HepG2 (cell line): Measurements from ENCODE around the gene TLR5. TPM values are rescaled to one million over a fixed set of nuclear protein-coding genes. Genes with fewer than 3 reads are reported as not detected.
A peak's percentile ranks its signal among the peaks of the same experiment; 100 is the strongest.

Experiments
- AFF4 ChIP-seq: sonication (generic); formaldehyde crosslinking; IDR thresholded peaks from 2 replicates; pipeline ENCODE4 v1.4.0; 2020; ENCODE audit warnings: missing genetic modification reagents
- ARID4A ChIP-seq: sonication (generic); formaldehyde crosslinking; IDR thresholded peaks from 2 replicates; pipeline ENCODE4 v1.5.0; 2020; ENCODE audit warnings: mild to moderate bottlenecking, missing genetic modification reagents, borderline replicate concordance
- FOXA1 ChIP-seq, 2 experiments: fragments of 450-650 bp in 1 of 2; sonication (generic) in 1 of 2; formaldehyde crosslinking in 1 of 2; IDR thresholded peaks; 2 replicates each; pipeline versions ENCODE4 v1.4.0 to v1.6.1; 2016 to 2020; ENCODE audit warnings: missing genetic modification reagents in 1 of 2
- FOXK1 ChIP-seq: sonication (generic); formaldehyde crosslinking; IDR thresholded peaks from 2 replicates; pipeline ENCODE4 v1.4.0; 2020; ENCODE audit warnings: low read depth, missing genetic modification reagents, borderline replicate concordance
- FOXP1 ChIP-seq, 2 experiments: fragments of 450-650 bp in 1 of 2; IDR thresholded peaks; 2 replicates each; pipeline ENCODE4 v1.6.1; 2017 to 2018; ENCODE audit warnings: antibody characterized with exemption in 1 of 2
- HDAC2 ChIP-seq: sonication (generic); formaldehyde crosslinking; IDR thresholded peaks from 2 replicates; pipeline ENCODE4 v1.4.0; 2020; ENCODE audit warnings: missing genetic modification reagents
- MLX ChIP-seq: IDR thresholded peaks from 2 replicates; pipeline ENCODE4 v1.6.1; 2016
- NFYB ChIP-seq: sonication (generic); formaldehyde crosslinking; IDR thresholded peaks from 2 replicates; pipeline ENCODE4 v1.4.0; 2020; ENCODE audit warnings: missing genetic modification reagents
- NR2F6 ChIP-seq, 2 experiments: IDR thresholded peaks; 2 replicates each; pipeline ENCODE4 v1.6.1; 2016; ENCODE audit warnings: antibody characterized with exemption in 1 of 2, mild to moderate bottlenecking in 1 of 2
- NR3C1 ChIP-seq: sonication (generic); formaldehyde crosslinking; IDR thresholded peaks from 2 replicates; pipeline ENCODE4 v1.4.0; 2020; ENCODE audit warnings: missing genetic modification reagents
- POGZ ChIP-seq: sonication (generic); formaldehyde crosslinking; IDR thresholded peaks from 2 replicates; pipeline ENCODE4 v1.4.0; 2020; ENCODE audit warnings: mild to moderate bottlenecking, missing genetic modification reagents
- SRSF4 ChIP-seq: fragments of 200-400 bp; formaldehyde crosslinking; IDR thresholded peaks from one replicate; pipeline ENCODE4 v1.6.1; 2018; ENCODE audit warnings: mild to moderate bottlenecking, low read depth, low read length, moderate library complexity; ENCODE audit not compliant: poor library complexity, severe bottlenecking
- ZNF143 ChIP-seq: sonication (generic); formaldehyde crosslinking; IDR thresholded peaks from 2 replicates; pipeline ENCODE4 v1.4.0; 2020; ENCODE audit warnings: missing genetic modification reagents
- ZNF264 ChIP-seq: sonication (generic); formaldehyde crosslinking; IDR thresholded peaks from 2 replicates; pipeline ENCODE4 v1.4.0; 2020; ENCODE audit warnings: missing genetic modification reagents
- ZNF501 ChIP-seq: sonication (generic); formaldehyde crosslinking; IDR thresholded peaks from 2 replicates; pipeline ENCODE4 v1.5.1; 2020; ENCODE audit warnings: mild to moderate bottlenecking, moderate library complexity, missing genetic modification reagents
- ZNF609 ChIP-seq: sonication (generic); formaldehyde crosslinking; IDR thresholded peaks from 2 replicates; pipeline ENCODE4 v1.4.0; 2020; ENCODE audit warnings: mild to moderate bottlenecking, missing genetic modification reagents, borderline replicate concordance
- polyA plus RNA-seq, 8 experiments: library from polyadenylated mRNA; depleted of rRNA in 3 of 8; stranded (reverse) in 7 of 8; unstranded in 1 of 8; fragments of >200 nt; fragmentation: Illumina TruSeq in 4 of 8; extraction: Trizol in 4 of 8; gene quantifications; 2 replicates each; pipeline versions ENCODE4 v1.2.1 to v1.2.3, GENCODE V29; 2011 to 2016; ENCODE audit warnings: low read depth in 4 of 8, missing spikeins in 1 of 8, mixed read lengths in 1 of 8; ENCODE audit not compliant: insufficient read depth in 1 of 8
- total RNA-seq, 5 experiments: library from RNA; depleted of rRNA; stranded (reverse); fragments of >200 nt; fragmentation: Illumina TruSeq; extraction: Trizol; gene quantifications; 2 replicates each; pipeline ENCODE4 v1.2.3, GENCODE V29; 2016; ENCODE audit warnings: low read depth in 1 of 5

The TLR5 gene
- total and polyA plus RNA-seq, 2 of the 13 experiments (the other 11 are each of a cell fraction or from before 2014, with no cell fraction given): not detected

- no peak for TF ChIP-seq AFF4 (CRISPR knock-in tag)
- TF ChIP-seq SRSF4: no peak
- no peak for TF ChIP-seq NFYB
- peak; percentile 73 for TF ChIP-seq ZNF143 (CRISPR knock-in tag)
- TF ChIP-seq ZNF264 (CRISPR knock-in tag): peak; percentile 22; the same call in 1 of the 2 replicates
- 0 out of 2 replicates have a peak, but pooled peaks have one; percentile 15 for TF ChIP-seq POGZ (CRISPR knock-in tag)
- TF ChIP-seq ARID4A (CRISPR knock-in tag): peak; percentile 24; the same call in 1 of the 2 replicates
- 0 out of 2 replicates have a peak, but pooled peaks have one; percentile 29 for TF ChIP-seq ZNF501 (CRISPR knock-in tag)
- peak; percentile 51 for TF ChIP-seq NR2F6 (IDR thresholded peaks at IDR 0.05)
- TF ChIP-seq NR2F6 (CRISPR knock-in tag; IDR thresholded peaks at IDR 0.05): peak; percentile 78
- TF ChIP-seq FOXP1 (IDR thresholded peaks at IDR 0.05): no peak
- TF ChIP-seq FOXP1 (CRISPR knock-in tag; IDR thresholded peaks at IDR 0.05): no peak
- TF ChIP-seq NR3C1 (CRISPR knock-in tag): no peak
- no peak for TF ChIP-seq FOXA1 (IDR thresholded peaks at IDR 0.05)
- peak; percentile 63 for TF ChIP-seq FOXA1 (CRISPR knock-in tag; IDR thresholded peaks at IDR 0.05)
- peak; percentile 41; the same call in 1 of the 2 replicates for TF ChIP-seq HDAC2
- TF ChIP-seq MLX: no peak
- peak; percentile 39; the same call in 1 of the 2 replicates for TF ChIP-seq FOXK1 (CRISPR knock-in tag)
- TF ChIP-seq ZNF609 (CRISPR knock-in tag): 0 out of 2 replicates have a peak, but pooled peaks have one; percentile 21
Measured at GRCh38 chr1:223177681-223178080, 34.6 kb upstream of the TLR5 start (continued).
